ENCODE results near the gene GDF11.
A peak's percentile ranks its signal among the peaks of the same experiment; 100 is the strongest.

The GDF11 gene

DNA sequence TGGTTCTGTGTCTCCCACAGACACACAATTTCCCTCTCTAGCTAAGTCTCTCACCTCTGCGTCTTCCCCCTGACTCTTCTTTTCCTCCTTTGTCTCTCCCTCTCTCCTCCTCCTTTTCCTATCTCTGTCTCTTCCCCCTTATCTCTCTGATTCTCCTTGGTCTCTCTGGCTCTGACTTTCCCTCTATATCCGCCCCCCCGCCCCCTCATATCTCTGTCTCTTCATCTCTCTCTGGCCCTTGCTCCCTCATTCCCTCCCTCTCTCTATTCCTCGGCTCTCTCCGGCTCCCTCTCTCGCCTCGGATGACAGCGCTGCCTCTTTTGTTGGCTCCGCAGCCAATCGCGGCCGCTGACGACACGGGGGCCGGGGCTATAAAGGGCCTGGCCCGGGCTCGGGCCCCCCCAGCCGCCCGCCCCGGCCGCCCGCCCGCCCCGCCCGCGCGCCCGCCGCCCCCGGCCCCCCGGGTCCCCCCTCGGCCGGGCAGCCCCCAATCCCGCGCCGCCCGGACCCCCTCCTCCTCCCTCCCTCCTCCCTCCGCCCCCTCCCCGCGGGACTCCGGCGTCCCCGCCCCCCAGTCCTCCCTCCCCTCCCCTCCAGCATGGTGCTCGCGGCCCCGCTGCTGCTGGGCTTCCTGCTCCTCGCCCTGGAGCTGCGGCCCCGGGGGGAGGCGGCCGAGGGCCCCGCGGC is at the start of gene GDF11:
Gene GDF11, plus strand, starts transcription at position 404 of the 687 bp plus-strand sequence. Its CDS starts 195 bp downstream, at position 599.
- peak within 1 kb of the TSS; percentile 72 for H3K4me3 ChIP-seq (ENCODE audit: low read depth, low read length)
- in situ Hi-C loops (cut with HindIII; ENCODE audit: low sequenced_read_pairs) = no loop called here
- TF ChIP-seq, protein P1, sequence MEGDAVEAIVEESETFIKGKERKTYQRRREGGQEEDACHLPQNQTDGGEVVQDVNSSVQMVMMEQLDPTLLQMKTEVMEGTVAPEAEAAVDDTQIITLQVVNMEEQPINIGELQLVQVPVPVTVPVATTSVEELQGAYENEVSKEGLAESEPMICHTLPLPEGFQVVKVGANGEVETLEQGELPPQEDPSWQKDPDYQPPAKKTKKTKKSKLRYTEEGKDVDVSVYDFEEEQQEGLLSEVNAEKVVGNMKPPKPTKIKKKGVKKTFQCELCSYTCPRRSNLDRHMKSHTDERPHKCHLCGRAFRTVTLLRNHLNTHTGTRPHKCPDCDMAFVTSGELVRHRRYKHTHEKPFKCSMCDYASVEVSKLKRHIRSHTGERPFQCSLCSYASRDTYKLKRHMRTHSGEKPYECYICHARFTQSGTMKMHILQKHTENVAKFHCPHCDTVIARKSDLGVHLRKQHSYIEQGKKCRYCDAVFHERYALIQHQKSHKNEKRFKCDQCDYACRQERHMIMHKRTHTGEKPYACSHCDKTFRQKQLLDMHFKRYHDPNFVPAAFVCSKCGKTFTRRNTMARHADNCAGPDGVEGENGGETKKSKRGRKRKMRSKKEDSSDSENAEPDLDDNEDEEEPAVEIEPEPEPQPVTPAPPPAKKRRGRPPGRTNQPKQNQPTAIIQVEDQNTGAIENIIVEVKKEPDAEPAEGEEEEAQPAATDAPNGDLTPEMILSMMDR (IDR thresholded peaks at IDR 0.05; ENCODE audit: low read depth, low read length) = no peak
- DNase-seq (ENCODE audit: low read depth, low spot score) = peak; percentile 73

DNA sequence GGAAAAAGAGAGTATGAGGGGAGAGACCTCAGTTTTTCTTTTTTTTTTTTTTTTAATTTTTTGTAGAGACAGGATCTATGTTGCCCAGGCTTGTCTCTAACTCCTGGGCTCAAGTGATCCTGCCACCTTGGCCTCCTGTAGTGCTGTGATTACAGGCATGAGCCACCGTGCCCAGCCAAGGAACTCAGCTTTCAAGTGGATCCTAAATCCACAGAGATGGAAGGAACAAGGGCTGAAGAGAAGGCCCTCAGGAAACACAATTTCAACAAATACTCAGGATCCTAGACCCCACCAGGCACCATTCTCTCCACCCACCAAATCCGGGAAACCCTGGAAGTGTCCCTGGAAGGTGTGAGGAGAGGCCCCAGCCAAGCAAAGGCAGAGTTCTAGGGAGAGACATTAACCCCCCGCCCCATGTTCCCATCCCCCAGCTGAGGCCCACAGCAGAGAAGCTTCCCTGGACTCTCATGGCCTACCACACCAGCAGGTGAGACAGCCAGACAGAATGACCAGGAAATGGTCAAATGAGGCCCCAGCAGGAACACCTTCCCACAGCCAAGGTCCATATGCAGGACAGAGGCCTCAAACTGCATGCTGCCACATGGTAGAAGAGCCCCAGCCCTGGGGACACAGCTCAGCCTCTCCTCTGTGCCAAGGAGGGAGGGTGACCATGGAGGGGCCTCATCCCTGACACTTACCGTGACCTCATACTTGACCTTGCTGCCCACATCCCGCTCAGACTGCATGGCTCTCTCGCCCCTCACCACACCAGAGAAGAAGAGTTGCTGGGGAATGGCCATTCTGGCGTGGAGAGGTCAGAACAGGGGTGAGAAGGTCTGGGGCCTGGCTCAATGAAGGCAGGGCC is 49.4 kb upstream of the GDF11 start:
- TF ChIP-seq, protein P1 (IDR thresholded peaks at IDR 0.05; ENCODE audit: low read depth, low read length) = no peak
- H3K4me3 ChIP-seq (ENCODE audit: low read depth, low read length) = no peak overlapping the region
- in situ Hi-C loops (cut with HindIII; ENCODE audit: low sequenced_read_pairs) = no loop called here
- DNase-seq (ENCODE audit: low read depth, low spot score) = no peak

DNA sequence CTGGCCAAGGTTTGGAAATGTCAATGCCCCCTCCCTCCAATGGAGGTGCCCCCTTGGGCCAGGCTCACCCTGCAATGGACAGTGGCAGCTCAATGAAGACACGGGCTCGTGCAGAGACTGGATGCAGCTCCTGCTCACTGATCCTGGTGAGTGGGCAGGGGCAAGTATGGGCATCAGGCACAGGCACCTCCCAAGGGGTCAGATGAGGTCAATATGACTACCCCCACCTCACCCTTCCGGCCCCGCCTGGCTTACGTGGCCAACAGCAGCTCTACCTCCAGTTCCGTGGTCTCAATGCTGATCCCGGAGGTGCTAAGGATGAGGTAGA is 48.8 kb upstream of the GDF11 start:
- TF ChIP-seq, protein P1 (IDR thresholded peaks at IDR 0.05; ENCODE audit: low read depth, low read length) = no peak
- H3K4me3 ChIP-seq (ENCODE audit: low read depth, low read length) = no peak overlapping the region
- in situ Hi-C loops (cut with HindIII; ENCODE audit: low sequenced_read_pairs) = no loop called here
- DNase-seq (ENCODE audit: low read depth, low spot score) = no peak

DNA sequence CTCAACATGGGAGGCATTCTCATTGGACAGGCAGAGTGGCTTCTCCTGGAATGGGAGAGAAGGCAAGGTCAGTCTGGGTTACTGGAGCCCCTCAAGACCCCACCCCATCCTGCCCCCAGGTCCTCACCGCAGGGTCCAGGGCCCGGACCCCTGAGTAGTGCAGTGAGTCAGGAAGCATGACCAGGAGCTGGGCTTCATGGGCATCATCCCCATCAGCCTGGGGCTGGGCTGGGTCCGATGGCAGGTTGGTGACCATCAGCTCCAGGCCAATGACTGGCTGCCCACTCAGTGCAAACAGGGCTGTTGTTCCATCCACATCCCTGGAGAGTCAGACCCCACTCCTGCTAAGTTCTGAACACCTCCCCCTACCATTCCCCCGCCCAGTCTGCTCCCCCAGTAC is 48.3 kb upstream of the GDF11 start:
- no peak overlapping the region for H3K4me3 ChIP-seq (ENCODE audit: low read depth, low read length)
- in situ Hi-C loops (cut with HindIII; ENCODE audit: low sequenced_read_pairs) = no loop called here
- TF ChIP-seq, protein P1 (IDR thresholded peaks at IDR 0.05; ENCODE audit: low read depth, low read length) = no peak
- DNase-seq (ENCODE audit: low read depth, low spot score) = no peak

DNA sequence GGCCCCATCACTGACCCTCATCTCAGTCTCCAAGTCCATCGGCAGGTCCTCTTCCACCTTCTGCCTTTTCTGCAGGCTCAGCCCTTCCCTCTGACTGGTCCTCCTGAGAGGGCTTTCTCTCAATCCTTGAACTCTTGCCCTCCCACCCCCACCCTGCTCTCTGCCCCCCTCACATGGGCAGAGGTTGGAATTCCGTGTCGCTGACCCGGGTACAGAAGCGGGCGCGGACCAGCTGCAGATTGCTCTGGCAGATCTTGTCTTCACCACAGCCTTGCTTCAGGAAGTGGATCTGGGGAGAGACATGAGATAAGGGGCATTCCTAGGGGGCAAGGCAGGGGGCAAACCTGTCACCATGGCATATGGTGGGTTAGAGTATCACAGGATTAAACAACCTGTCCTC is 47.6 kb upstream of the GDF11 start:
- H3K4me3 ChIP-seq (ENCODE audit: low read depth, low read length) = no peak overlapping the region
- TF ChIP-seq, protein P1 (IDR thresholded peaks at IDR 0.05; ENCODE audit: low read depth, low read length) = no peak
- in situ Hi-C loops (cut with HindIII; ENCODE audit: low sequenced_read_pairs) = no loop called here
- DNase-seq (ENCODE audit: low read depth, low spot score) = no peak

DNA sequence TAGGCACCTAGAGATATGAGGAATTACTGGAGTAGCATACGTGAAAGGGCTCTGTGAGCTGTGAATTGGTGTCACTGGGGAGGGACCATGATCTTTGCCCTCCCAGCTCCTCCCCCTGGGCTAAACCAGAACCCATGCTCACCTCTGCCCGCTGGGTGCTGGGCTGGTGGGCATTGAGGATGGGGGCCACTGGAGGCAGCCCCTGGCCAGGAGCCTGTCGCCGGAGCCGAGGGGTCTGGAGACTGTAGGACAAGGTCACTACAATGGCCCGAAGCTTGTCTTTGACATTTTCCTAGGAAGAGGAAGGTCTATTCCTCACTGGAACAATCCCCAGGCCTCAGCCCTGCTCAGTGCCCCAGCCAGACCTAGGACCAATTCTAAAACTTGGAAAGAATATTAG is 46.8 kb upstream of the GDF11 start:
- no peak overlapping the region for H3K4me3 ChIP-seq (ENCODE audit: low read depth, low read length)
- TF ChIP-seq, protein P1 (IDR thresholded peaks at IDR 0.05; ENCODE audit: low read depth, low read length) = no peak
- in situ Hi-C loops (cut with HindIII; ENCODE audit: low sequenced_read_pairs) = no loop called here
- DNase-seq (ENCODE audit: low read depth, low spot score) = no peak

Data from astrocyte of the spinal cord (primary cell).